ENCODE measurements around the gene CAPN8.

Gene CAPN8

GRCh38 chr1:223617323-223618070, 48.0 kb downstream of the CAPN8 start:
- DNase-seq = no peak

- DNase-seq = no peak
Measured at GRCh38 chr1:223616586-223616985, 48.9 kb downstream of the CAPN8 start.

GRCh38 chr1:223611936-223612335, 53.6 kb downstream of the CAPN8 start:
- DNase-seq = peak; percentile 57 to 73 (median 67)

GRCh38 chr1:223609977-223610376, 55.5 kb downstream of the CAPN8 start:
- no peak for DNase-seq

GRCh38 chr1:223609066-223609465, 56.4 kb downstream of the CAPN8 start:
- no peak for DNase-seq

- DNase-seq = no peak
Measured at GRCh38 chr1:223558512-223558911, 107.0 kb downstream of the CAPN8 start.

- DNase-seq = no peak
Measured at GRCh38 chr1:223557130-223557475, 108.4 kb downstream of the CAPN8 start.

GRCh38 chr1:223556414-223557129, 108.9 kb downstream of the CAPN8 start:
- peak; percentile 70 to 83 (median 79) for DNase-seq

GRCh38 chr1:223553957-223554356, 111.5 kb downstream of the CAPN8 start:
- no peak for DNase-seq

GRCh38 chr1:223551610-223552009, 113.9 kb downstream of the CAPN8 start:
- peak; percentile 64 to 77 (median 65) for DNase-seq

GRCh38 chr1:223549740-223550139, 115.8 kb downstream of the CAPN8 start:
- DNase-seq = peak in 1 of 3 donors; percentile 10

- no peak for DNase-seq
Measured at GRCh38 chr1:223547316-223548114, 118.0 kb downstream of the CAPN8 start.

- DNase-seq = no peak
Measured at GRCh38 chr1:223545343-223545742, 120.2 kb downstream of the CAPN8 start.

- no peak for DNase-seq
Measured at GRCh38 chr1:223543560-223543959, 121.9 kb downstream of the CAPN8 start.

- no peak for DNase-seq
Measured at GRCh38 chr1:223542831-223543230, 122.7 kb downstream of the CAPN8 start.

GRCh38 chr1:223540485-223541106, 124.9 kb downstream of the CAPN8 start:
- DNase-seq = no peak

- DNase-seq = no peak
Measured at GRCh38 chr1:223539750-223540149, 125.8 kb downstream of the CAPN8 start.

GRCh38 chr1:223538981-223539380, 126.5 kb downstream of the CAPN8 start:
- no peak for DNase-seq

- DNase-seq = no peak
Measured at GRCh38 chr1:223535319-223535718, 130.2 kb downstream of the CAPN8 start.

GRCh38 chr1:223534677-223535076, 130.8 kb downstream of the CAPN8 start:
- no peak for DNase-seq

- no peak for DNase-seq
Measured at GRCh38 chr1:223533708-223534107, 131.8 kb downstream of the CAPN8 start.

GRCh38 chr1:223531742-223532341, 133.7 kb downstream of the CAPN8 start:
- peak; percentile 71 to 84 (median 81) for DNase-seq

- peak in 2 of 3 donors; percentile 40 to 47 for DNase-seq
Measured at GRCh38 chr1:223525957-223526356, 139.5 kb downstream of the CAPN8 start.
